Raji (cell line): Measurements from ENCODE around the gene VEGFB.

ENCODE experiments used
- POLR2A ChIP-seq: IDR thresholded peaks from 2 replicates; pipeline ENCODE4 v1.6.1; 2011; ENCODE audit warnings: low read depth, low read length, control low read depth; ENCODE audit not compliant: insufficient read depth

The VEGFB gene

DNA sequence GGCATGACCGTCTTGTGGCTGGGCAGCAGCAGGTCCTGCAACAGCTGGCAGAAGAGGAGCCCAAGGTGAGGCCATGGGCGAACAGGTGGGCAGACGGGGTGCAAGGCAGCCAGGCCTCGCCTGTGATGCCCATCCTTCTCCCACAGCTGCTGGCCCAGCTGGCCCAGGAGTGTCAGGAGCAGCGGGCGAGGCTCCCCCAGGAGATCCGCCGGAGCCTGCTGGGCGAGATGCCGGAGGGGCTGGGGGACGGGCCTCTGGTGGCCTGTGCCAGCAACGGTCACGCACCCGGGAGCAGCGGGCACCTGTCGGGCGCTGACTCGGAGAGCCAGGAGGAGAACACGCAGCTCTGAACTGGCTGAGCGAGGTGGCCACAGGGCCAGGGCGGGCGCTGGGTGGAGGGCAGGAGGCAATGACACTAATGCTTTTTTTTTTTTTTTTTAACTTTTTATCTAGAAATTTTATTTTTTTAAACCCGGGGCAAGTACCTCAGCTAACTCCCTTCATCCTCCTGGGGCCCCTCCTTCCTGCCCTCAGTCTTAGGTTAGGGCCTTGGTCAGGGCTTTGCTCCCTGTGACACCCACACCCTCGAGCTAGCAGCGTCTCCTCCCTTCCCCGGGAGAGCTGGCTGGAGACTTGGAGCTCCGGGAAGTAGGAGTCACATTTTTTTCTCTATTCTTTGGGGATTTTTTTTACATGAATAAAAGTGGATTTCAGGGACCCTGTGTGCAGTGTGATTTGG lies 33.0 kb downstream of the VEGFB start:
- no peak for TF ChIP-seq POLR2A

DNA sequence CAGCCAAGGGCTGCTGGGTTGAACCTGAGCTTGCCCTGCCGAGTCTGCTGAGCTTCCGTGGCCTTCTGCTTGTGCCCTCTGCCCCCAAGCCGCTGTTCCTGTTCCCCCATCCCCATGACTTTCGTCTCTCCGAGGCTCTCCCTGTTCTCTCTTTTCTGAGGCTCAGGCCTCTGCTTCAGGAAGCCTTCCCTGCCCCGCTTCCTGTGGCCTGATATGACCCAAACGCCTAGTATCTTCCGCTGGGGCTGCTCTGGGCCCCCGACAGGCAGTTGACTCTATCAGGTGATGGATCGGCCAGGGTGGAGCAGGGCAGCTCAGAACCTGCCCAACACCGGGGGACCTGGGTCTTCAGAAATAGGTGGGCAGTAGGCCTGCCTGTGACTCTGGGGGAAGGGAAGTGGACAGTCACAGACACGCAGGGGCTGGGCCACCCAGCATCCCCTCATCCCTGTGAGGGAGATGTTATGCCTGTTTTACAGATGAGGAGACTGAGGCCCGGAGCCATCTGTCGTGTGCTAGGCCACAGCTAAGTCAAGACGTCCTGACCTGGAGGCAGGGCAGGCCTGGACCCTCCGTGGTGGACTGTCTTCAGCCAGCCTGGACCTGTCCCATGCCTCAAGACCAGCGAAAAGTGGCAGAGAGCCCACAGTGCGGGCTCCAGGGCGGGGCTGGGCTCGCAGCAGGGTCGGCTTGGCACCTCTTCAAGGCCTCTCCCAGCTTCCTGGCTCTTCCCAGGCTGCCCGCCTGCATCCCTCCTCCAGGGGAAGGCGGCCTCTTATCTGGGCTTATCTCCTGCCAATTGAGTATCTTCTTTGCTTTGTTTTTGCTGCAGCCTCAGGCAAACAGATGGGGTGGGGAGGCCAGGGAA lies 33.9 kb downstream of the VEGFB start:
- no peak for TF ChIP-seq POLR2A

- TF ChIP-seq POLR2A: no peak
Observed at GRCh38 chr11:64268893-64269539, 34.6 kb downstream of the VEGFB start.

GRCh38 chr11:64269540-64270220 lies 35.3 kb downstream of the VEGFB start:
- peak; percentile 59 for TF ChIP-seq POLR2A

- TF ChIP-seq POLR2A: no peak
Observed at GRCh38 chr11:64275031-64275800, 40.8 kb downstream of the VEGFB start.

DNA sequence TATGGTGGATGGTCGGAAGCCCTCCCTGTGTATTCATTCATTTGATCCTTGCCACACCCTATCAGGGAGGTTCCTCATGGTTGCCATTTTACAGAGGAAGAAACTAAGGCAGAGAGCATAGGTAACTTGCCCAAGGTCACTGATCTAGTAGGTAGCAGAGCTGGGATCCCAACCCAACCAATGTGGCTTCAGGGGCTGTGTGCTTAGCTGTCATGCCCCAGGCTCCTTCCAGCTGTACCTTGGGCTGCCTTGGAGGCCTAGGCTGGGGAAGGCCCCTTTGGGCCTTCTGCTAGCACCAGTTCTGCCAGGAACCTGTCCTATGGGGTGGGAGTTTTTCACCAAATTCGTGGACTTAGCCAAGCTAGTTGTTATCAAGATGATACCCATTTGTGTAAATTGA lies 41.5 kb downstream of the VEGFB start:
- no peak for TF ChIP-seq POLR2A

GRCh38 chr11:64276653-64277431 lies 42.5 kb downstream of the VEGFB start:
- TF ChIP-seq POLR2A: no peak

DNA sequence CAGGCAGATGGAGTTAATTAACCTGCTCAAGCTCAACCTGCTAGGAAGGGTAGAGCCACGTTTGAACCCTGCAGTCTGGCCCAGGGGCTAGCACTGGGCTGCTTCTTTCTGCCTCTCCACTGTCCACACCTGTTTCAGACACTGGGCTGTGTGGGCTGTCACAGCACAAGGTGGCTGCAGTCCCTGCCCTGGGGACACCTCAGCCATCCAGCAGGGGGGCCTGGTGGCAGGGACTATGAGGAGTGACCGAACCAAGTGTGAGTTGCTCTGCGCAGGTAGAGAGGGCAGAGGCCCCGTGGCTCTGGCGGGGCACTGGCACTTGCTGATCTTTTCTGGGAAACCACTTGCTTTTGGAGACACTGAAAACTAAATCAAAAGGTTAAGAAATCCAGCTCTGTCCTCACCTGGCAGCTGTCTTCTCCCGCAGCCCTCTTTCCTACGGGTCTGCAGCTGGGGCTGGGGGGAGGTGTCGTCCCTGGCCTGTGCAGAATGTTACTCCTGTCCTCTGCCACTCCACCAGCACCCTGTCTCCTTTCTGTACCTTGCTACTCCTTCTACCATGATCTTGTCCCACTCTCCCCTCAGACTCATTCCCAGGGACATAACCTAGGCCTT lies 44.3 kb downstream of the VEGFB start:
- no peak for TF ChIP-seq POLR2A

GRCh38 chr11:64281957-64282770 lies 47.8 kb downstream of the VEGFB start:
- no peak for TF ChIP-seq POLR2A

GRCh38 chr11:64283092-64283491 lies 48.7 kb downstream of the VEGFB start:
- TF ChIP-seq POLR2A: no peak

GRCh38 chr11:64284048-64284961 lies 49.9 kb downstream of the VEGFB start, which contains the start of gene BAD:
Gene BAD, minus strand, starts transcription at chr11:64284665. Its CDS starts 297 bp downstream, at chr11:64284368.
- TF ChIP-seq POLR2A: peak; percentile 48
